HG03280 (cell line): ENCODE measurements around the gene DDX20.

Source experiments
- ATAC-seq: cut with Tn5 transposase; IDR thresholded peaks from one replicate; pipeline ENCODE4 v1.9.1; 2021; ENCODE audit warnings: mild to moderate bottlenecking, moderate library complexity; ENCODE audit not compliant: unreplicated experiment

The DDX20 gene

GRCh38 chr1:111747282-111747734 is 8.4 kb upstream of the DDX20 start:
- ATAC-seq = no peak

GRCh38 chr1:111747947-111748346 is 7.8 kb upstream of the DDX20 start:
- ATAC-seq = no peak

- no peak for ATAC-seq
Observed at GRCh38 chr1:111749628-111750027, 6.1 kb upstream of the DDX20 start.

- ATAC-seq = no peak
Observed at GRCh38 chr1:111750856-111751255, 4.8 kb upstream of the DDX20 start.

GRCh38 chr1:111751906-111752575 is 3.7 kb upstream of the DDX20 start:
- no peak for ATAC-seq

- ATAC-seq = peak; percentile 2
Observed at GRCh38 chr1:111754984-111755330, 744 bp upstream of the DDX20 start.

GRCh38 chr1:111756124-111756513 is 418 bp downstream of the DDX20 start:
- ATAC-seq = peak; percentile 4

GRCh38 chr1:111758373-111758772 is 2.7 kb downstream of the DDX20 start:
- no peak for ATAC-seq

- ATAC-seq = no peak
Observed at GRCh38 chr1:111761717-111762116, 6.0 kb downstream of the DDX20 start.

- ATAC-seq = no peak
Observed at GRCh38 chr1:111762332-111762731, 6.6 kb downstream of the DDX20 start.

- ATAC-seq = no peak
Observed at GRCh38 chr1:111768023-111768422, 12.3 kb downstream of the DDX20 start.

- no peak for ATAC-seq
Observed at GRCh38 chr1:111768625-111769024, 12.9 kb downstream of the DDX20 start.

- no peak for ATAC-seq
Observed at GRCh38 chr1:111769517-111770146, 13.9 kb downstream of the DDX20 start.

GRCh38 chr1:111770916-111771315 is 15.2 kb downstream of the DDX20 start:
- ATAC-seq = no peak

- no peak for ATAC-seq
Observed at GRCh38 chr1:111775966-111776365, 20.3 kb downstream of the DDX20 start.

GRCh38 chr1:111776391-111776790 is 20.7 kb downstream of the DDX20 start:
- no peak for ATAC-seq

- ATAC-seq = no peak
Observed at GRCh38 chr1:111776861-111777260, 21.2 kb downstream of the DDX20 start.

- no peak for ATAC-seq
Observed at GRCh38 chr1:111777301-111777700, 21.6 kb downstream of the DDX20 start.

GRCh38 chr1:111778066-111778465 is 22.4 kb downstream of the DDX20 start:
- no peak for ATAC-seq

- no peak for ATAC-seq
Observed at GRCh38 chr1:111778541-111779051, 22.9 kb downstream of the DDX20 start.

- no peak for ATAC-seq
Observed at GRCh38 chr1:111779546-111779945, 23.8 kb downstream of the DDX20 start.

GRCh38 chr1:111784273-111784901 is 28.7 kb downstream of the DDX20 start:
- ATAC-seq = no peak
